ENCODE measurements around the gene MSH4.
"Not testable (repeated sequence)": the region's sequence is repeated elsewhere in the genome, so short reads cannot be mapped to it uniquely, and the experiment has no call there.

MSH4 gene

DNA sequence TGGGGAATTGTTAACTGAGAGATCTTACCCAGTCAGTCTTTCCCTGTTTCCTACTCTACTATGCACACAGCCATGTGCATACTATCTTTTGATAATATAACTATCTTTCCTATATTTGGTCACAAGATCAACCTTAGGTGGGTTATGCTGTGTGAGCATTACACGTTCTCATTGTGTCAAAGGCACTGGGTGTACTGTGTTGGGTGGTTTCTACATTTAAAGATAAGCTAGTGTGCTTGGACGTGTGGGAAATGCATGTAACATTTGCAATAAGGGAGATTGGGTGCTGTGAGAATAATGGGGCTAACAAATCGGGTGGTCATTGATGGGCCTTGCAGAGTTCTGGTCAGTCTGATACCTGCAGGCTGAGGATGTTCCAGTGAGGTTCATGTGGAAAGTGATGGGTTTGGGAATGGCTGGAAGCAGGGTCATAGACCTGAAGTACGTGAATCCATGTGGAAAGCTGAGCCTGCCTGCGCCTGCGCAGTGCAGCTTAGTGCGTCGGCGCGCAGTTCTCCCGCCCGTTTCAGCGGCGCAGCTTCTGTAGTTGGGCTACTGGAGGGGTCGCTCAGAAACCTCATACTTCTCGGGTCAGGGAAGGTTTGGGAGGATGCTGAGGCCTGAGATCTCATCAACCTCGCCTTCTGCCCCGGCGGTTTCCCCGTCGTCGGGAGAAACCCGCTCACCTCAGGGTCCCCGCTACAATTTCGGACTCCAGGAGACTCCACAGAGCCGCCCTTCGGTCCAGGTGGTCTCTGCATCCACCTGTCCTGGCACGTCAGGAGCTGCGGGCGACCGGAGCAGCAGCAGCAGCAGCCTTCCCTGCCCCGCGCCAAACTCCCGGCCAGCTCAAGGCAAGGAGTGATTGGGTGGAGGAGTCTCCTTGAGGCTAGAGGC, at the start of gene MSH4:
Gene MSH4, plus strand, starts transcription at position 507 of the 897 bp plus-strand sequence. Its CDS starts 104 bp downstream, at position 611.
- DNase-seq, result no peak

DNA sequence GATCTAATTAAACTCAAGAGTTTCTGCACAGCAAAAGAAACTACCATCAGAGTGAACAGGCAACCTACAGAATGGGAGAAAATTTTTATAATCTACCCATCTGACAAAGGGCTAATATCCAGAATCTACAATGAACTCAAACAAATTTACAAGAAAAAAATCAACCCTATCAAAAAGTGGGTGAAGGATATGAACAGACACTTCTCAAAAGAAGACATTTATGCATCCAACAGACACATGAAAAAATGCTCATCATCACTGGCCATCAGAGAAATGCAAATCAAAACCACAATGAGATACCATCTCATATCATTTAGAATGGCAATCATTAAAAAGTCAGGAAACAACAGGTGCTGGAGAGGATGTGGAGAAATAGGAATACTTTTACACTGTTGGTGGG, 39.5 kb upstream of the MSH4 start:
- not testable (repeated sequence) for DNase-seq

DNA sequence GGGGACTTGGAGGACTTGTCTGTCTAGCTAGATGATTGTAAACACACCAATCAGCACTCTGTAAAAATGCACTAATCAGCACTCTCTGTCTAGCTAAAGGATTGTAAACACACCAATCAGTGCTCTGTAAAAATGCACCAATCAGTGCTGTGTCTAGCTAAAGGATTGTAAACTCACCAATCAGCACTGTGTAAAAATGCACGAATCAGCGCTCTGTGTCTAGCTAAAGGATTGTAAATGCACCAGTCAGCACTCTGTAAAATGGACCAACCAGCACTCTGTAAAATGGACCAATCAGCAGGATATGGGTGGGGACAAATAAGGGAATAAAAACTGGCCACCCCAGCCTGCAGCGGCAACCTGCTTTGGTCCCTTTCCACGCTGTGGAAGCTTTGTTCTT, 38.1 kb upstream of the MSH4 start:
- DNase-seq, result not testable (repeated sequence)

DNA sequence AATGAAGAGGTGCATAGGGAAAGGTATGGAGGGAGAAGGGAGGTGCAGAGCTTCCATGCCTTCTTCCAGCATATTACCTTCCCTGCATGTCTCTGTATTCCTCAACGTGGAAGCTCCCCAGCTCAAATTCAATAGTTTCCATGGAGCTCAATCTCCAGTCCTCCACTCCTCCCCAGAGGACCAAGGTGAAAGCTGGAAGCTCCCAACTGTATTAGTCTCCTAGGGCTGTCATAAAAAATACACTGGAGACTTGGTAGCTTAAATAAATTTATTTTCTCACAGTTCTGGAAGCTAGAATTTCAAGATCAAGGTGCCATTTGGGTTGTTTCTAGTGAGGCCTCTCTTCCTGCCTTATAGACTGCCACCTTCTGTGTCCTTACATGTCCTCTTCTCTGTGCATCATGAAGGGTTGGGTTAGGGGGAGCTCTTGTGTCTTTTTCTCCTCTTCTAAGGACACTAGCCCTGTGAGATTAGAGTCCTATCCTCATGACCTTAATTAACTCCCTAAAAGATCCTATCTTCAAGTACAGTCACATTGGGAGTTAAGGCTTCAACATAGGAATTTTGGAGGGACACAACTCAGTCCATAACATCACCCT, 32.5 kb upstream of the MSH4 start:
- DNase-seq, result no peak

DNA sequence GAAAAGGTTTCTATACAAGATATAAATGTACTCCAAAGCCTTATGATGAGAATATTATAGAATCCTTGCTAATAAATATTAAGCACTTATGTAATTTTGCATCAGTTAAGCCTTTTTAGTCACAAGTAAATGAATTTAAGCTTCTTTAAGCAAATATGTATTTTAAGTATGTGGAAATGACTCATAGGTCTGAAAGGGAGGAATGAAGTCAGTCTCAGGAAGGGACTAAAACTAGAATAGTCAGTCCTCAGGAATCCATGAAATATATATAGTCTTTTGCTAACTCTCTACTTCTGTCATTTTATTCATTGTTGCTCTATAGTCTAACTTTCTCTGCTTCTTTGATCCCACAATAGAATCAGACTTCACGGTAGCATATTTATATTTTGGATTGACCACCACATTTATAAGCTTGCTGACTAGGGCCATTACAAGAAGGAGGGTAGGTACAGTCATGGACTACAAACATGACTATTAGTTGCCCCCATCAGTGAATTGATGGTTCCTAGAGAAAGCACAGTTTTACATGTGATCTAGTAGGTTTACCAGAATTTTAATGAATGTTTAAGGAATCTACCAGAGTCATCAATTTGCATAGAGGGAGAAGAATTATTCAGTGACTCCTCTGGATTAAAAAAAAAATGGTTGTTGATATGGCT, 30.9 kb upstream of the MSH4 start:
- DNase-seq, result no peak

DNA sequence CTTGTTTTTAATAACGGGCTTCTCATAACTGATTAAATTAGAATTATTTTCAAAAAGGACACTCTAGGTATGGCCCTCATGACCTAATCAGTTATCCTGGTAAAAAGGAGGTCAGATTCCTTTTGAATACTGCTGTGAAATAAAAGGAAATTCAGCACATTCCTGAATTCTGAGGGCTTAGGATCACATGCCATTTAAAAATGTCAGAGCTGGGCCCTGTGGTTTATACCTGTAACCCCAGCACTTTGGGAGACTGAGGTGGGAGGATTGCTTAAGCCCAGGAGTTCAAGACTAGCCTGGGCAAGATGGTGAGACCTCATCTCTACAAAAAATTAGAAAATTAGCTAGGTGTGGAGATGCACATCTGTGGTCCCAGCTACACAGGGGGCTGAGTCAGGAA, 28.7 kb upstream of the MSH4 start:
- no peak for DNase-seq

DNA sequence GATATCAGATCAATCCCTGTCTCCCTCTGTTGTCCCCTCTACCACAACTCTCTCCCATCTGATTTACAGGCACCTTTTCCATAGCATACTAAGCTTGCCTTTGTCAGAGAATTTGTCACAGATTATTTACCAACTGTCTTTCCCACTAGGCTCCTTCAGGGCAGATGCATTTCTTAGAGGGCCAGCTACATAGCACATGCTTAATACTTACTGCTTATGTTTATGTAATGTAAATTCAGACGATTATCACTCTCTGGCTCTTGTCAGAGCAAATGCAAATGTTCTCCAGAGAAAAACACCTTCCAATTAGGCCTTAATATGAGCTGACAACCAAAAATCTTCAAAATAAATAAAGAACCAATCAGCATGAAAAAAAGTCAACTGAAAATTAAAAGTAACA, 25.9 kb upstream of the MSH4 start:
- no peak for DNase-seq

DNA sequence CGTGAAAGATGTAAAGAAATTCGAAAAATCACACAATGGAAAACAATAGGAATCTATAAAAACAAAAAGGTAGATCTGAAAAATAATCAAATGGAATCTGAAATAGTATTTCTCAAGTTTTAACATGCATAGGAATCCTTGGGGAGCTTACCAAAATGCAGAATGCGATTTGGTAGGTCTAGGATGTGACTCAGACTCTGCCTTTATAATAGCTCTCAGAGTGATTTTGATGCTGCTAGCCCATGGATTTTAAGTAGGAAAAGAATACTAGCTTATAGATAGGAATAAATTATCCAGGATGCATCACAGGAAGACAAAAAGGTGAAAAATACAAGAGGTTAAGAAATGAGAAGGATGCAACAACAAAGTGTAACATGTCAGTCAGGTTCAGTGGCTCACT, 24.7 kb upstream of the MSH4 start:
- DNase-seq, result no peak

DNA sequence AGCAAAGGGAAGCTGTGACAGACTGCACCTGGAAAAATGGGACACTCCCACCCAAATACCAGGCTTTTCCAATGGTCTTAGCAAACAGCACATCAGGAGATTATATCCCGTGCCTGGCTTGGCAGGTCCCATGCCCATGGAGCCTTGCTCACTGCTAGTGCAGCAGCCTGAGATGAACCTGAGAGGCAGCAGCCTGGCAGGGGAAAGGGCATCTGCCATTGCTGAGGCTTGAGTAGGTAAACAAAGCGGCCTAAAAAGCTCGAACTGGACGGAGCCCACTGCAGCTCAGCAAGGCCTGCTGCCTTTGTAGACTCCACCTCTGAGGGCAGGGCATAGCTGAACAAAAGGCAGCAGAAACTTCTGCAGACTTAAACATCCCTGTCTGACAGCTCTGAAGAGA, 18.9 kb upstream of the MSH4 start:
- not testable (repeated sequence) for DNase-seq

DNA sequence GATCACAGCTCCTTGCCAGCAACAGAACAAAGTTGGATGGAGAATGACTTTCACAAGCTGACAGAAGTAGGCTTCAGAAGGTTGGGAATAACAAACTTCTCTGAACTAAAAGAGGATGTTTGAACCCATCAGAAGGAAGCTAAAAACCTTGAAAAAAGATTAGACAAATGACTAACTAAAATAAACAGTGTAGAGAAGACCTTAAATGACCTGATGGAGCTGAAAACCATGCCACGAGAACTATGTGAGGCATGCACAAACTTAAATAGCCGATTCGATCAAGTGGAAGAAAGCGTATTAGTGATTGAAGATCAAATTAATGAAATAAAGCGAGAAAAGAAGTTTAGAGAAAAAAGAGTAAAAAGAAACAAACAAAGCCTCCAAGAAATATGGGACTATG, 18.0 kb upstream of the MSH4 start:
- not testable (repeated sequence) for DNase-seq

DNA sequence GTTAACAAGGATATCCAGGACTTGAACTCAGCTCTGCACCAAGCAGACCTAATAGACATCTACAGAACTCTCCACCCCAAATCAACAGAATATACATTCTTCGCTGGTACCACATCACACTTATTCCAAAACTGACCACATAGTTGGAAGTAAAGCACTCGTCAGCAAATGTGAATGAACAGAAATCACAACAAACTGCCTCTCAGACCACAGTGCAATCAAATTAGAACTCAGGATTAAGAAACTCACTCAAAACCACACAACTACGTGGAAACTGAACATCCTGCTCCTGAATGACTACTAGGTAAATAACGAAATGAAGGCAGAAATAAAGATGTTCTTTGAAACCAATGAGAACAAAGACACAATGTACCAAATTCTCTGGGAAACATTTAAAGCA, 16.5 kb upstream of the MSH4 start:
- DNase-seq, result not testable (repeated sequence)

DNA sequence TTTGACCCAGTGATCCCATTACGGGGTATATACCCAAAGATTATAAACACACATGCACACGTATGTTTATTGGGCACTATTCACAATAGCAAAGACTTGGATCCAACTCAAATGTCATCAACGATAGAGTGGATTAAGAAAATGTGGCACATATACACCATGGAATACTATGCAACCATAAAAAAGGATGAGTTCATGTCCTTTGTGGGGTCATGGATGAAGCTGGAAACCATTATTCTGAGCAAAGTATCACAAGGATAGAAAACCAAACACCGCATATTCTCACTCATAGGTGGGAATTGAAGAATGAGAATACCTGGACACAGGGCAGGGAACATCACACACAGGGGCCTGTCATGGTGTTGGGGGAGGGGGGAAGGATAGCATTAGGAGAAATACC, 12.8 kb upstream of the MSH4 start:
- not testable (repeated sequence) for DNase-seq

DNA sequence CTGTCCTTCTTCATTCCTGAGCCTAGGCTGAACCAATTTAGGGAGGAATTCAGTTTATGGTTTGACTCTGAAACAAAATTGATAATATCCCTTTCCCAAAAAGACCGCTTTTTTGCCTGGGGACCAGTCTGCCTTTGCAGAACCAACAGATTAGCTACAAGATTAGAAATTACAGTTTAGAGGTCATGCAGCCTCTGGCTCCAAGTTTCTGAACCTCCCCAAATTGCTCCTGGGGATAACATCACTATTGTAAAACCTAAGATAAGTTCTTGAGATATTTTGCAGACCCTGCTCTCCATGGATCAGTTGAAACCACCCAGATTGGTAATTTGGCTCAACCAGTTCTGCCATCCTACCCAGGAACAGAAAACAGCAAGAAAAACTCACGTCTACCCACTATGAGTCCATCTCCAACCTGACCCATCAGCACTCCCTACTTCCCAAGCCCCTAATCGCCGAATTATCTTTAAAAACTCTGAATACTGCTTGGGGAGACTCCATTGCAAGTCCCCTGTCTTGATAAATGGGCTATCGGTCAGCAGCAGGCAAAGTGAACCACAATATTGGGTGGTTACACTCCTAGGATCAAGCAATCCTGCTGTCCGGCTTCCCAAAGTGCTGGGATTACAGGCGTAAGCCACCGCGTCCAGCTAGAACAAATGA, 11.2 kb upstream of the MSH4 start:
- DNase-seq, result no peak

DNA sequence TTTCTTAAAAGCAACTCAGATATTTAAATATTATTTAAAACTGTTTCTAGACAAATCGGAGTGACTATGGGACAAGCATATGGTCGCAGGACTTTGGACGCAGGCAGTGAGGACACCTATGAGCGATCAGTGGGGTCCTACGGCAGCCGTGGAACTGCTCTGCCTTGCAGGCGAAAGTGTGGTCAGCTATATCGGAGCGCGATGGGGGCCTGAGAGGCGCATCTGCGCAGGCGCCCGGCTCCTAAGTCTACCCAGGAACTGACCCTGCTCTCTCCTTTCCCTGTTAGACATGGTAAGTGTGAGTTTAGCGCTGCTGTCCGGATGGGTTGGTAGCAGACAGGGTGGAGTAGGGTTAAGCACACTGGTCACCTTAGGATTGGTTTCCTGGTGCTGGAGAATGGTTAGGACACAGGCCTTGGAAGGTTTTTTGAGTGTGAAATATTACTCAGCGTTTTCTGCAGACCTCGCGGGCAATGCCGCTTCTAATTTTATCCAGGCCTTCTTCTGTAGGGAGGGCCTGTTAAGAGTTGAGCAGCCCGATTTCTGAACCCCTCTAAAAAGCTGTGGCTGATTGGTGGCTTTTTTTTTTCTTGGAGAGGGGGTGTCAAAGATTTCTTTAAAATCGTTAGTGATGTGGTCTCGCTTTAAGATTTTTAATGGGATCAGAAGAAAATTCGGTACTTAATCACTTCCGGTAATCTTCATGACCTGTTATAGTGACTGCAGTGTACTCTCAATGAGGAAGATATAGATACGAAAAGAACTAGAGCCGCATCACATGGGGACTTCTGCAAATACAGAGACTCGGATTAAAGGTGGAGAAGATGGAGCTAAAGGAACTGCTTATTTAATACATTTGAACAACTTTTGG, 10.5 kb upstream of the MSH4 start, which contains the start of gene RABGGTB:
Gene RABGGTB, plus strand, starts transcription at position 274 of the 871 bp plus-strand sequence. Its CDS starts 16 bp downstream, at position 290.
- DNase-seq, result peak; percentile 48 to 96 (median 90)

DNA sequence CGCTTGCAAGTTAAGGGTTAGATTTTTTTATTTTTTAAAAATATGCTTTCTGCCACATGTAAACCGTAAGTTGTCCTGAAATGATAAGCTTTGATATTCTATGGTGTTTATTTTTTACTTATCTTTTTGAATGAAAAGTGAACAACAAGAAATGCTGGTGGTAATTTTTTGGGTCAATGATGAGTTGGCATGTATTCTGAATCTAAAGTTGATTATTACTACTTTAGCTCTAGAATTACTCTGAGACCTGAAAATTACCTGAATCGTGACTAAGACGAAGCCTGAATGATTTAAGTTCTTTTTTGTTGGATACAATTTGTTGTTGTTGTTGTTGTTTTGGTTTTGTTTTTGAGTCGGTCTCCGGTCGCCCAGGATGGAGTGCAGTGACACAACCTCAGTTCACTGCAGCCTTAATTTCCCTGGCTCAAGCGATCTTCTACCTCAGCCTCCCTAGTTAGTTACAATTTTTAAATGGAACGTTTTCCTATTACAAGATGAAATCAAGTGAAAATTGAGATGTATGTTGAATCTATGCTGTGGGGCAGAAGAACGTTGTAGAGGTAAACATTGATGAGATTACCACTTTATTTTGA, 9.7 kb upstream of the MSH4 start:
- DNase-seq, result no peak

DNA sequence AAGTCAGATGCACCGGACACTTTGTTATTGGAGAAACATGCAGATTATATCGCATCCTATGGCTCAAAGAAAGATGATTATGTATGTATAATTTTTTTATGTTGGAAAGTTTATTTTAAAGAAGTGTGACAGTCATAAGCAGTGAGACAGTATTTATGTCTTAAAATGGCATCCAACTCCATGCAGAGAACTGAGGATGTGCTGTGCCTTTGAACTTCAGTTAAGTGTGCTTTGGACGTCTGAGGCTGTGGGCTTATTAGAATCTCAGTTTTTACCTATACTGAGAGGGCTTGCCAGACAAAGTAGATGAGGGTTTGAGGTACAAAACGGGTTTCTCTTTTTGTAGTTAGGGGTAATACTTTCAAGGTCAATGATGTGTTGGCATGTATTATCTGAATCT, 9.2 kb upstream of the MSH4 start:
- DNase-seq, result no peak

DNA sequence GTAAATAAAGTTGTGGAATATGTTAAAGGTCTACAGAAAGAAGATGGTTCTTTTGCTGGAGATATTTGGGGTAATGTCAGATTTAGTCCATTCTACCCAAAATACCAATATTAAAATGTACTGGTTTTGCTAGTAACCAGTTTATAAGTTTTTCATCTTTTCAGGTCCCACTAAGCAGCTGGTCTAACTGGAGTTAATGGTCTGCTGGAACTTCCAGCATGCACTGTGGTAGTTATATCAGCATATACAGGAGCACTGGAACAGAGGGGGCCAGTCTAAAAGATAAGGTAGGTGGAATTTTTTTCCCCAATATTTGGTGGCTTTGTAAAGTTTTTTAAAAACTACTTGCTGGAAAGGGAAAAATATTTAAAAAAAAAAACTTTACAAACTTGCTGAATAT, 6.7 kb upstream of the MSH4 start:
- DNase-seq, result no peak

DNA sequence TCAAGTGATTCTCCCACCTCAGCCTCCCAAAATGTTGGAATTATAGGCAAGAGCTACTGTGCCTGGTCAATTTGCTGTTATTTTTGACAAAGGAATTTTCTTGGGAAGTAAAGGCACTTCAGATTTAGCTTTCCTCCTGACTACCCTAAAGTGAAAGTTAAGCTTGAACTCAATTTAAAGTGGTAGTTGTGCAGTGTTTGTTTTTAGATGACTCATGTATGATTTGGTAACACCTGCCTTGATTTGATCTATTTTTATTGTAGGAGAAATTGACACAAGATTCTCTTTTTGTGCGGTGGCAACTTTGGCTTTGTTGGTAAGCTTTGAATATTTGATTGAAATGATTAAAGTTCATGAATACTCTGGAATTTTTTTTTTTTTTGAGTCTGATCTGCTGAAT, 5.7 kb upstream of the MSH4 start:
- DNase-seq, result no peak

DNA sequence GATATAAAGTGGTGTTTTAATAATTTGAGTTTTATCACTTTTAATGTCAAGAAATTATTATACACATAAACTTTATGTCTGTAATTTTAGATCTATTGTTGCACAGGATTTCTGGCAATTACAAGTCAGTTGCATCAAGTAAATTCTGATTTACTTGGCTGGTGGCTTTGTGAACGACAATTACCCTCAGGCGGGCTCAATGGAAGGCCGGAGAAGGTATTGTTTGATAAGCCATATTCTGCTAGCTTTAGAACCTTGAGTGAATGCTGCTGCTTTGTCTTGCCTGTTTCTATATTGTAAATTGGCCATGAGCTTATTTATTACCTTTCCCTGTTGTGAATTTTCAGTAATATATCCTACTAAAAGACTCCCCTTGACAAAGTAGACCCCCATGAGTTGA, 4.6 kb upstream of the MSH4 start:
- no peak for DNase-seq

DNA sequence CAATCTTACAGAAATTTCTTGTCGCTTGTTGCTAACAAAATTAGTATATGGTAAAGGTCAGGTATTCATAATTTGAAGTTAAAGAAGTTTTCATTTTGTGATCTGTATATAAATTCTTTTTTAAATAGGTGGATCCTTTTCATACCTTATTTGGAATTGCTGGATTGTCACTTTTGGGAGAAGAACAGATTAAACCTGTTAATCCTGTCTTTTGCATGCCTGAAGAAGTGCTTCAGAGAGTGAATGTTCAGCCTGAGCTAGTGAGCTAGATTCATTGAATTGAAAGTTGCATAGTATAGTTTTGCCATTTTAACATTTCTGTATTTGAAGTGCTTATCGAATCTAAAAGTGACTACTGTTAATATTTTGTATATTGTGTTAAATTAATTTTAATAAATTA, 2.3 kb upstream of the MSH4 start:
- no peak for DNase-seq
